ENCODE data around the gene RASGRP1. TPM values are rescaled to one million over a fixed set of nuclear protein-coding genes. Genes with fewer than 3 reads are reported as not detected.

The RASGRP1 gene
- total RNA-seq, 1 experiment from 2014 or later = 0.51 TPM

- peaks cover 10% of the 10 kb centered on the region for H3K27me3 ChIP-seq (ENCODE audit: control insufficient read depth, insufficient read depth, low read length)
- BruUV-seq (replicated peaks) = no TSS peak
- no peak overlapping the region for H3K4me3 ChIP-seq (ENCODE audit: low read depth in 2 of 2, low read length in 2 of 2)
- intact Hi-C loops (cut with micrococcal nuclease; ENCODE audit: unreplicated experiment) (no loop called here), in situ Hi-C loops (cut with HindIII; ENCODE audit: low pct_unique_long_range_greater_than_20kb, low sequenced_read_pairs) (no loop called here)
- no peaks in the 10 kb centered on the region for H3K4me1 ChIP-seq (ENCODE audit: control insufficient read depth, insufficient read depth, low read length)
- no peak for ATAC-seq
- ChIA-PET CTCF (no interaction called here), POLR2A (no interaction called here)
- no peak for DNase-seq (ENCODE audit: low read depth, low spot score)
- H3K9me3 ChIP-seq (ENCODE audit: control insufficient read depth, insufficient read depth, low read depth, low read length) = no peaks in the 10 kb centered on the region
- H3K27ac ChIP-seq (ENCODE audit: low read length) = no peak overlapping the region
- TF ChIP-seq CTCF (IDR thresholded peaks at IDR 0.05) (no peak), POLR2AphosphoS5 (IDR thresholded peaks at IDR 0.05; ENCODE audit: low read depth, low read length) (no peak), TCF7L2 (IDR thresholded peaks at IDR 0.05; ENCODE audit: low read depth, low read length) (no peak), SIN3A (IDR thresholded peaks at IDR 0.05; ENCODE audit: borderline replicate concordance, insufficient read depth, low read depth, low read length) (no peak), REST (IDR thresholded peaks at IDR 0.05; ENCODE audit: insufficient read depth in 1 of 2, low read depth in 2 of 2, low read length in 1 of 2) (no peak)
- no peaks in the 10 kb centered on the region for H3K36me3 ChIP-seq (ENCODE audit: control insufficient read depth, insufficient read depth, low read length)
Observed at GRCh38 chr15:38518084-38518483, 46.5 kb downstream of the RASGRP1 start.

- Histone ChIP-seq H3K4me3 (ENCODE audit: low read depth in 2 of 2, low read length in 2 of 2) (no peak overlapping the region), H3K27me3 (ENCODE audit: control insufficient read depth, insufficient read depth, low read length) (peaks cover 10% of the 10 kb centered on the region), H3K4me1 (ENCODE audit: control insufficient read depth, insufficient read depth, low read length) (no peaks in the 10 kb centered on the region), H3K36me3 (ENCODE audit: control insufficient read depth, insufficient read depth, low read length) (no peaks in the 10 kb centered on the region), H3K27ac (ENCODE audit: low read length) (no peak overlapping the region), H3K9me3 (ENCODE audit: control insufficient read depth, insufficient read depth, low read depth, low read length) (no peaks in the 10 kb centered on the region)
- BruUV-seq (replicated peaks) = no TSS peak
- in situ Hi-C loops (cut with HindIII; ENCODE audit: low pct_unique_long_range_greater_than_20kb, low sequenced_read_pairs) (no loop called here), intact Hi-C loops (cut with micrococcal nuclease; ENCODE audit: unreplicated experiment) (no loop called here)
- ChIA-PET CTCF (interaction anchor here (0.9 kb wide), 1 partner anchor 77 kb away, joined by 4 read pairs; no protein-coding TSS in a partner anchor), POLR2A (no interaction called here)
- TF ChIP-seq CTCF (IDR thresholded peaks at IDR 0.05) (no peak), POLR2AphosphoS5 (IDR thresholded peaks at IDR 0.05; ENCODE audit: low read depth, low read length) (no peak), SIN3A (IDR thresholded peaks at IDR 0.05; ENCODE audit: borderline replicate concordance, insufficient read depth, low read depth, low read length) (no peak), TCF7L2 (IDR thresholded peaks at IDR 0.05; ENCODE audit: low read depth, low read length) (no peak), REST (IDR thresholded peaks at IDR 0.05; ENCODE audit: insufficient read depth in 1 of 2, low read depth in 2 of 2, low read length in 1 of 2) (no peak)
- DNase-seq (ENCODE audit: low read depth, low spot score) (no peak), ATAC-seq (no peak)
Observed at GRCh38 chr15:38517312-38517975, 47.2 kb downstream of the RASGRP1 start.
